K562 (cell line): ENCODE measurements around the gene C10orf105. TPM values are rescaled to one million over a fixed set of nuclear protein-coding genes. Genes with fewer than 3 reads are reported as not detected.

Source experiments
- CBFB ChIP-seq: sonication (generic); formaldehyde crosslinking; IDR thresholded peaks from 2 replicates; pipeline ENCODE4 v1.4.0; 2020; ENCODE audit warnings: mild to moderate bottlenecking, missing genetic modification reagents
- CCAR2 ChIP-seq: fragments of 200-400 bp; formaldehyde crosslinking; IDR thresholded peaks from 2 replicates; pipeline ENCODE4 v1.6.1; 2017; ENCODE audit warnings: mild to moderate bottlenecking, low read depth, low read length
- CTBP1 ChIP-seq: fragments of 450-650 bp; IDR thresholded peaks from 2 replicates; pipeline ENCODE4 v1.6.1; 2016; ENCODE audit warnings: borderline replicate concordance
- FOXO4 ChIP-seq: fragments of 450-650 bp; formaldehyde crosslinking; IDR thresholded peaks from 2 replicates; pipeline ENCODE4 v1.4.0; 2020; ENCODE audit warnings: mild to moderate bottlenecking, moderate library complexity
- HDAC2 ChIP-seq: fragments of 450-650 bp; IDR thresholded peaks from 2 replicates; pipeline ENCODE4 v1.6.1; 2016; ENCODE audit warnings: mild to moderate bottlenecking
- KLF16 ChIP-seq: IDR thresholded peaks from 2 replicates; pipeline ENCODE4 v1.6.1; 2016; ENCODE audit warnings: antibody characterized with exemption
- LARP7 ChIP-seq: fragments of 450-650 bp; IDR thresholded peaks from 2 replicates; pipeline ENCODE4 v1.6.1; 2016
- MECOM ChIP-seq: fragments of 250-450 bp; sonication (Bioruptor Pico); IDR thresholded peaks from 2 replicates; pipeline ENCODE4 v1.8.0; 2022; ENCODE audit warnings: inconsistent platforms
- MLLT1 ChIP-seq, 2 experiments: fragments of 450-650 bp; IDR thresholded peaks; 2 replicates each; pipeline ENCODE4 v1.6.1; 2016
- NFIC ChIP-seq: fragments of 450-650 bp; IDR thresholded peaks from 2 replicates; pipeline ENCODE4 v1.6.1; 2017; ENCODE audit warnings: mild to moderate bottlenecking, inconsistent platforms
- NFRKB ChIP-seq: fragments of 450-650 bp; IDR thresholded peaks from 2 replicates; pipeline ENCODE4 v1.6.1; 2016; ENCODE audit warnings: low read depth
- REST ChIP-seq, 2 experiments: fragments of 450-650 bp; formaldehyde crosslinking in 1 of 2; IDR thresholded peaks; 2 replicates each; pipeline versions ENCODE4 v1.4.0 to v1.6.1; 2014 to 2020; ENCODE audit warnings: mild to moderate bottlenecking in 2 of 2, borderline replicate concordance in 1 of 2, low read depth in 1 of 2
- RUNX1 ChIP-seq: sonication (generic); IDR thresholded peaks from 2 replicates; pipeline ENCODE4 v1.6.1; 2016; ENCODE audit warnings: antibody characterized with exemption, low read depth
- SAP30 ChIP-seq: fragments of 200-600 bp; sonication (generic); IDR thresholded peaks from 2 replicates; pipeline ENCODE4 v1.6.1; 2012; ENCODE audit warnings: borderline replicate concordance, low read depth, mild to moderate bottlenecking, moderate library complexity, low read length, control low read depth, inconsistent platforms; ENCODE audit not compliant: insufficient read depth, poor library complexity, severe bottlenecking
- SMAD4 ChIP-seq: fragments of 250-450 bp; sonication (Bioruptor Pico); conservative IDR thresholded peaks from 2 replicates; pipeline ENCODE4 v1.8.0; 2021; ENCODE audit warnings: inconsistent platforms, mild to moderate bottlenecking, moderate library complexity
- SOX6 ChIP-seq: fragments of 450-650 bp; IDR thresholded peaks from 2 replicates; pipeline ENCODE4 v1.6.1; 2014; ENCODE audit warnings: mild to moderate bottlenecking
- TAL1 ChIP-seq: fragments of 450-650 bp; IDR thresholded peaks from 2 replicates; pipeline ENCODE4 v1.6.1; 2016; ENCODE audit warnings: mild to moderate bottlenecking
- TCF3 ChIP-seq: sonication (generic); formaldehyde crosslinking; IDR thresholded peaks from 2 replicates; pipeline ENCODE4 v1.4.0; 2020; ENCODE audit warnings: mild to moderate bottlenecking, missing genetic modification reagents
- XRCC5 ChIP-seq: fragments of 200-400 bp; formaldehyde crosslinking; IDR thresholded peaks from 2 replicates; pipeline ENCODE4 v1.6.1; 2017; ENCODE audit warnings: low read depth, mild to moderate bottlenecking, low read length
- polyA plus RNA-seq, 8 experiments: library from polyadenylated mRNA; depleted of rRNA in 4 of 8; stranded (reverse) in 5 of 8; unstranded in 3 of 8; fragments of >200 nt; fragmentation: Nextera tagmentation in 2 of 8; fragmentation: Illumina TruSeq in 1 of 8; extraction: Ambion mirVana in 2 of 8; extraction: Trizol in 1 of 8; gene quantifications; 2 replicates each; pipeline versions ENCODE4 v1.2.1 to v1.2.3, GENCODE V29; 2011 to 2014; ENCODE audit warnings: inconsistent platforms in 1 of 8, missing spikeins in 1 of 8
- total RNA-seq, 7 experiments: library from RNA; depleted of rRNA in 6 of 7; stranded (reverse); fragments of >200 nt in 6 of 7; fragmentation: Illumina TruSeq in 2 of 7; extraction: Trizol in 2 of 7; gene quantifications; 2 replicates each; pipeline versions ENCODE4 v1.2.1 to v1.2.3, GENCODE V29; 2011 to 2021; ENCODE audit warnings: low replicate concordance in 1 of 7

Gene C10orf105
- total and polyA plus RNA-seq, 9 of the 15 experiments (the other 6 are each of a cell fraction or from before 2014, with no cell fraction given): 0.03 to 0.25 (median 0.04) TPM; not detected in 3

- no peak for TF ChIP-seq REST (IDR thresholded peaks at IDR 0.05; ENCODE audit: borderline replicate concordance)
- TF ChIP-seq REST (CRISPR knock-in tag; IDR thresholded peaks at IDR 0.05; ENCODE audit: low read depth): 0 out of 2 replicates have a peak, but pooled peaks have one; percentile 20
- TF ChIP-seq NFRKB: no peak
- TF ChIP-seq CTBP1: peak; percentile 53
- TF ChIP-seq NFIC: peak; percentile 80
- TF ChIP-seq FOXO4 (CRISPR knock-in tag): no peak
- no peak for TF ChIP-seq MECOM (CRISPR knock-in tag)
- TF ChIP-seq XRCC5: no peak
- TF ChIP-seq HDAC2: peak; percentile 77; the same call in 1 of the 2 replicates
- no peak for TF ChIP-seq CBFB (CRISPR knock-in tag)
- no peak for TF ChIP-seq MLLT1 (IDR thresholded peaks at IDR 0.05)
- peak; percentile 73 for TF ChIP-seq TCF3 (CRISPR knock-in tag)
- TF ChIP-seq CCAR2: no peak
- no peak for TF ChIP-seq LARP7
- peak; percentile 82 for TF ChIP-seq SMAD4 (CRISPR knock-in tag)
- TF ChIP-seq RUNX1: no peak
- TF ChIP-seq KLF16: peak; percentile 48
- no peak for TF ChIP-seq SAP30
- TF ChIP-seq SOX6: peak; percentile 15; the same call in 1 of the 2 replicates
- TF ChIP-seq TAL1: peak; percentile 62
Measured at GRCh38 chr10:71763352-71764127, 44.0 kb upstream of the C10orf105 start (continued).
